ENCODE results near the gene PPP2R1A. TPM values are rescaled to one million over a fixed set of nuclear protein-coding genes. Genes with fewer than 3 reads are reported as not detected.

The PPP2R1A gene
- total RNA-seq, 2 donors from 2014 or later = 273 to 378 TPM

DNA sequence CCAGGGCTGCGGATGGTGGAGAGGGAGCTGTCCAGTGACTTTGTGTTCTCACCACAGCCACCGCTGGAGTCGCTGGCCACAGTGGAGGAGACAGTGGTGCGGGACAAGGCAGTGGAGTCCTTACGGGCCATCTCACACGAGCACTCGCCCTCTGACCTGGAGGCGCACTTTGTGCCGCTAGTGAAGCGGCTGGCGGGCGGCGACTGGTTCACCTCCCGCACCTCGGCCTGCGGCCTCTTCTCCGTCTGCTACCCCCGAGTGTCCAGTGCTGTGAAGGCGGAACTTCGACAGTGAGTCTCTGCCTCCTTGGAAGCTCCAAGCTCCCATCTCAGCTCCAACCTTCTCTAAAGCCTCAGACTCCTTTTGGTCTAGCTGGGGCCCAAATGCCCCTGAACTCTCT lies 21.4 kb downstream of the PPP2R1A start:
- DNase-seq = no peak
- Histone ChIP-seq H3K9ac (ENCODE audit: low read depth in 2 of 2, low read length in 2 of 2) (no peak overlapping the region), H3K4me1 (no peaks in the 10 kb centered on the region), H3K9me3 (no peaks in the 10 kb centered on the region), H3K27ac (no peak overlapping the region), H3K36me3 (peaks cover 45% of the 10 kb centered on the region), H3K4me3 (no peak overlapping the region), H3K27me3 (no peaks in the 10 kb centered on the region)
- intact Hi-C loops (cut with DNase I) = no loop called here
- TF ChIP-seq CTCF (IDR thresholded peaks at IDR 0.05) = no peak

- no peak for TF ChIP-seq CTCF (IDR thresholded peaks at IDR 0.05)
- H3K4me3 ChIP-seq = no peak overlapping the region
- peaks cover 44% of the 10 kb centered on the region for H3K36me3 ChIP-seq
- no peak for DNase-seq
- H3K4me1 ChIP-seq = no peaks in the 10 kb centered on the region
- no peaks in the 10 kb centered on the region for H3K27me3 ChIP-seq
- no peak overlapping the region for H3K9ac ChIP-seq (ENCODE audit: low read depth in 2 of 2, low read length in 2 of 2)
- intact Hi-C loops (cut with DNase I) = no loop called here
- no peak overlapping the region for H3K27ac ChIP-seq
- H3K9me3 ChIP-seq = no peaks in the 10 kb centered on the region
These were observed 22.2 kb downstream of the PPP2R1A start for GRCh38 chr19:52211926-52212571.

DNA sequence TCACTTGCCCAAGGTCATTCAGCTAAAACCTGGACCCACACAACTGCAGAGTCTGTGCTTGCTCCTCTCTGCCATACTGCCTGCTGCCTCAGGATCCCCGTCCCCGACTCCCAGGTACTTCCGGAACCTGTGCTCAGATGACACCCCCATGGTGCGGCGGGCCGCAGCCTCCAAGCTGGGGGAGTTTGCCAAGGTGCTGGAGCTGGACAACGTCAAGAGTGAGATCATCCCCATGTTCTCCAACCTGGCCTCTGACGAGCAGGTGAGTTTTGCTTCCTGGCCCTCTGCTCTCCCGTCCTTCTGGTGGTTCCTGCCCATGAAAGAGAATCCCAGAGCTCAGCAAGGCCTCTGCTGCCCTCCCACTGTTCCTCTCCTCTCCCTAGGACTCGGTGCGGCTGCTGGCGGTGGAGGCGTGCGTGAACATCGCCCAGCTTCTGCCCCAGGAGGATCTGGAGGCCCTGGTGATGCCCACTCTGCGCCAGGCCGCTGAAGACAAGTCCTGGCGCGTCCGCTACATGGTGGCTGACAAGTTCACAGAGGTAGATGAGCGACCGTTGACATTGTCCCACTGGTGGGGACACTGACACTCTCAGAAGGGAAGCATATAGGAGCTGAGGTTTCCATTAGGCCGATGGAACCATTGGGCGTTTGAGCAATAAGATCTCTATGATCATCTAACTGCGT lies 22.9 kb downstream of the PPP2R1A start:
- intact Hi-C loops (cut with DNase I) = no loop called here
- DNase-seq = no peak
- H3K27ac ChIP-seq = no peak overlapping the region
- H3K4me1 ChIP-seq = no peaks in the 10 kb centered on the region
- H3K9ac ChIP-seq (ENCODE audit: low read depth in 2 of 2, low read length in 2 of 2) = no peak overlapping the region
- TF ChIP-seq CTCF (IDR thresholded peaks at IDR 0.05) = no peak
- peaks cover 49% of the 10 kb centered on the region for H3K36me3 ChIP-seq
- no peak overlapping the region for H3K4me3 ChIP-seq
- H3K27me3 ChIP-seq = no peaks in the 10 kb centered on the region
- H3K9me3 ChIP-seq = no peaks in the 10 kb centered on the region

- Histone ChIP-seq H3K27me3 (no peaks in the 10 kb centered on the region), H3K27ac (no peak overlapping the region), H3K4me1 (no peaks in the 10 kb centered on the region), H3K9ac (ENCODE audit: low read depth in 2 of 2, low read length in 2 of 2) (no peak overlapping the region), H3K36me3 (peaks cover 53% of the 10 kb centered on the region), H3K4me3 (no peak overlapping the region), H3K9me3 (no peaks in the 10 kb centered on the region)
- TF ChIP-seq CTCF (IDR thresholded peaks at IDR 0.05) = no peak
- no peak for DNase-seq
- intact Hi-C loops (cut with DNase I) = no loop called here
These were observed 24.4 kb downstream of the PPP2R1A start for GRCh38 chr19:52214241-52214640.

- Histone ChIP-seq H3K27me3 (no peaks in the 10 kb centered on the region), H3K9me3 (no peaks in the 10 kb centered on the region), H3K4me1 (no peaks in the 10 kb centered on the region), H3K36me3 (peaks cover 65% of the 10 kb centered on the region), H3K27ac (no peak overlapping the region), H3K4me3 (no peak overlapping the region), H3K9ac (ENCODE audit: low read depth in 2 of 2, low read length in 2 of 2) (no peak overlapping the region)
- TF ChIP-seq CTCF (IDR thresholded peaks at IDR 0.05) = no peak
- DNase-seq = no peak
- intact Hi-C loops (cut with DNase I) = no loop called here
These were observed 26.5 kb downstream of the PPP2R1A start for GRCh38 chr19:52216401-52216800.
